GM18505 (cell line): ENCODE results near the gene CCDC85C.

Experiments
- ATAC-seq: cut with Tn5 transposase; IDR thresholded peaks from one replicate; pipeline ENCODE4 v1.9.1; 2021; ENCODE audit not compliant: unreplicated experiment
- POLR2A ChIP-seq: IDR thresholded peaks from 4 replicates; pipeline ENCODE4 v1.6.1; 2011; ENCODE audit warnings: borderline replicate concordance; ENCODE audit not compliant: insufficient read depth, insufficient read length; ENCODE audit errors: extremely low read depth

Gene CCDC85C

DNA sequence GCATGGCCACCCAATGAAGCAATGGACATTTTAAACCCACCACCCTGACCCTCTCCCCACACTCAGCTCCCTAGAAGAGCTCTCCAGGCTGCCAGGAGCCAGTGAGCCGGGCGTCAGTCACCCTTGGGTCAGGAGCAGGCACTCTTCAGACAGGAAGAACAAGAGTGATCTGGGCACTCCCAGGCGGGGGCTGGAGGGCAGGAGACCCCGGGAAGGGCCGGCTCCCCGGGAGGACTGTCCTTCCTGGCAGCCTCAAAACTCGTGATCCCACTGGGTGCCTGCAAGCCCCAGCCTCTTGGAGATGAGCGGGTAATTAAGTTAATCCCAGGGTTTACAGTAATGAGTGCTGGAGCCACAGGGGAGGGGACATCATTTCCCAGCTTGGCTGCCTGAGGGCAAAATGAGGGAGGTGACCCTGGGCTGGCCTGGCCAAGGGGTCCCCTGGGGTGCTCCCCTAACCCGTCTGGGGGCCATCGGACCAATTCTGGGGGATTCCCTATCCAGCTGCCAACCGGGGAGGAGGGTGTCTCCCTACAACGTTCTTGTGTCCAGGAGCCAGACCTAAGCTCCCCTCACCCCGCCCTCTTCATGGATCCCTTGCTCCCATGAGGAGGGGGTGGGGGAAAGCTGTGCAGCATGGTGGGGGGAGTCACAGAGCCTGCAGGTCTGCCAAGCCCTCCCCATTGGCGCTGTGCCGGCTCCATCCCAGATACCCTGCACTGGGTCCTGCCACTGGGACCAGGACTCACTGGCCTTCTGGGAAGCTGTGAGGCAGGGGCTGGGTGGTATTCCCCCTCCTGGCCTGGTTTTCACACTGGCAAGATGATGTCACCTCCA, 63.6 kb downstream of the CCDC85C start:
- ATAC-seq: no peak
- no peak for TF ChIP-seq POLR2A

- TF ChIP-seq POLR2A: no peak
- no peak for ATAC-seq
Measured at GRCh38 chr14:99539491-99539890, 64.5 kb downstream of the CCDC85C start.

GRCh38 chr14:99538733-99539132, 65.3 kb downstream of the CCDC85C start:
- no peak for TF ChIP-seq POLR2A
- no peak for ATAC-seq

DNA sequence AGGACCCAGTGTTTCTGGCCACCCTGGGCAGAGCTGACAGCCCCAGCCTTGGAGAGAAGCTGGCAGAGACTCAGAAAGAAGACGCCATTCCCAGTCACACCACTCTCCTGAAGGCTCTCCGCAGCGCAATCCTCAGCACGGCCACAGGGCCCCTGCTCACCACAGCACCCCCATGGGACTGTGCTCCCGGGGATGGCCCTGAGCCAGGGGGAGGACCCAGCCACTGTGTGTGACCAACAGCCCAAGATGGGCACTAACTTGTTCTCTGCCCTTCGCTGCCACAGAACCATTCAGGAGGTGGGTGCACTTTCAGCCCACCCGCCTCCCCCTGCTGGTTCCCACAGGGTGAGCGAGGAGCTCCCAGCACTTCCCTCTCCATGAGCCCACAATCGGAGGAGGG, 65.7 kb downstream of the CCDC85C start:
- no peak for TF ChIP-seq POLR2A
- ATAC-seq: no peak

DNA sequence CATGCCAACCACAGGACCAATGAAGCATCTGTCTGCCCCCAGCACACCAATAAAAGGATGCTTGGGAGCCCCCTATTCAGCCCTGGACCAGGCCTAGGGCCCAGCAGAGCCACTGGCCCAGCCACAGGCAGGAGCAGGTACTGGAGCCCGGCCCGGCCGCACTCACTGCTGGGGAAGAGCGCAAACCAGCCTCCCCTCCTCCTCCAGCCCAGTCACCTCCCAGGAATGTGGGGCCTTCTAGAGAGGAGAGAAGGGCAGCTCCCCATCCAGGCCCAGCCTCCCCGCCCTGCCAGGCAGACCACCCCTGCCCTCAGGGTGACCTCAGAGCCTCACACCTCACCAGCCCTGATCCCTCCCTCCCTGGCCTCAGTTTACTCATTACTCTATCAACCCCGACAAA, 66.6 kb downstream of the CCDC85C start:
- TF ChIP-seq POLR2A: no peak
- no peak for ATAC-seq

- TF ChIP-seq POLR2A: no peak
- ATAC-seq: no peak
Measured at GRCh38 chr14:99535908-99536778, 67.9 kb downstream of the CCDC85C start.

DNA sequence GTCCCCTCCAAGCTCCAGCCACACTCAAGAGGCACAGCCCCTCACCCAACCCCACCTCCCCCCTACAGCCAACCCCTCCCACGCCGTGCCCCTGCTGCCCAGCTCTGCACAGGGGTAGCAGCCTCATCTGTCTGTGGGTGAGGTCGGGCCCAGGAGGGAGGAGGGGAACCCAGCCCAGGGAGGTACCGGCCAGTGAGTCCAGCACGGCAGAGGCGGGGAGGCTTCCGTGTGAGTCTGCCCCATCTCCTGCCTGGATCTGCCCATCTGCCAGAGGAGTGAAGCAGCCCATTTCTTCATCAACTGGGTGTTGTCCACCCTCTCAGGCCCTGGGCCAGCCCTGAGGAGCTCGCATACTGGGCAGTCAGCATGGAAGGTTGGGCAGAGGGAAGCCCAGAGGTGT, 68.6 kb downstream of the CCDC85C start:
- ATAC-seq: no peak
- TF ChIP-seq POLR2A: no peak

- no peak for ATAC-seq
- no peak for TF ChIP-seq POLR2A
Measured at GRCh38 chr14:99534863-99535262, 69.1 kb downstream of the CCDC85C start.

GRCh38 chr14:99534333-99534732, 69.7 kb downstream of the CCDC85C start:
- no peak for TF ChIP-seq POLR2A
- no peak for ATAC-seq

DNA sequence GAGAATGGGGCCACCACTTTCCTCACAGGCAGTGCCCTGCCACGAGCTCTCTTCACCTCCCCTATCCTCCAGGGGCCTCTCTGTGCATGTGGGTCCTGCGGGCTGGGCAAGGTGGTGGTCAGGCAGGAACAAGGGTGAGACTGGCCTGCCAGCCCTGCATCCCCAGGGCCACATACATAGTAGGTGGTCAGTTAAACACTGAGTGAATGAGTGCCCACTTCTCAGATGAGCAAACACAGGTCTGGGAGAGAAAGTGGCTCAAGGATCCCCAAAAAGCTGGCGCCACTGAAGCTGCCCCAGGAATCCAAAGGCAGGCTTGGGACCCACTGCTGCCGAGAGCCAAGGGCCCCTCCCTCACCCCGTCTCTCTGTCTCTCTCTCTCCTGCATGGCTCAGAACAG, 71.7 kb downstream of the CCDC85C start:
- no peak for TF ChIP-seq POLR2A
- ATAC-seq: no peak

DNA sequence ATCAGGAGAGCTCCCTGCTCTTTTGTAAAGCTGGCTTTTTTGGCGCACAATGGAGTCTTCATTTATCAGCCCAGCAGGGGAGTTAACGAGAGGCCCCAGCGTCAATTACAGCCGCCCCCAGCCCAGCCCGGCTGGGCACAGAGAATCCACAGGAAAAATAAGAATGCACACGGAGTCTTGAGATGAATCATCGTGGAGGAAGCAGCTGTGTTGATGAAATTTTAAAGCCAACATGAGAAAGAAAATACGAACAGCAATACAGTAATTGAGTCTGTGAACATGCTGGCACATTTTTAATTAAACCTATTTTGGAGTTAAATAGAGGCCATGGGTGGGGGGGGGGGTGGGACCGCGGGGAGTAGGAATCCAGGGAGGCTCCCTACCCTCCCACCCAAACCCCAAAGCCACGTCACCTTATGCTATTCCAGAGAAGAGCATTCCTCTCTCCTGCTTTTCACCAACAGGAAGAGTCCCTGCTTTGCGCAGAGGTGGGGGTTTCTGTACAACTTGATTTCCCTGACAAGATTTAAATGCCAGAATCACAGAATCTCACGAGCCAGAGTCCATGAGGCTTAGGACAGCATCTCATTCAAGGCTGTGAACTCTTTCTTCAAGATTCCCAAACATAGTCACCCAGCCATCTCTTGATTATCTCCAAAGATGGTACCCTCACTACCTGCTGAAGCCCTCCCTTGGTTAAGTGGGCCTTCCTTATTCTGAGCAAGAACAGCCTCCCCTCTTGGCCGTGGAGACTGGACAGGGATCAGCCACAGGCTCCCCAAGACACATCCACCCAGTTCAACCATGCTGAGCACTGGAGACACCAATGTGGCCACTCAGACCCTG, 72.5 kb downstream of the CCDC85C start:
- ATAC-seq: no peak
- no peak for TF ChIP-seq POLR2A

DNA sequence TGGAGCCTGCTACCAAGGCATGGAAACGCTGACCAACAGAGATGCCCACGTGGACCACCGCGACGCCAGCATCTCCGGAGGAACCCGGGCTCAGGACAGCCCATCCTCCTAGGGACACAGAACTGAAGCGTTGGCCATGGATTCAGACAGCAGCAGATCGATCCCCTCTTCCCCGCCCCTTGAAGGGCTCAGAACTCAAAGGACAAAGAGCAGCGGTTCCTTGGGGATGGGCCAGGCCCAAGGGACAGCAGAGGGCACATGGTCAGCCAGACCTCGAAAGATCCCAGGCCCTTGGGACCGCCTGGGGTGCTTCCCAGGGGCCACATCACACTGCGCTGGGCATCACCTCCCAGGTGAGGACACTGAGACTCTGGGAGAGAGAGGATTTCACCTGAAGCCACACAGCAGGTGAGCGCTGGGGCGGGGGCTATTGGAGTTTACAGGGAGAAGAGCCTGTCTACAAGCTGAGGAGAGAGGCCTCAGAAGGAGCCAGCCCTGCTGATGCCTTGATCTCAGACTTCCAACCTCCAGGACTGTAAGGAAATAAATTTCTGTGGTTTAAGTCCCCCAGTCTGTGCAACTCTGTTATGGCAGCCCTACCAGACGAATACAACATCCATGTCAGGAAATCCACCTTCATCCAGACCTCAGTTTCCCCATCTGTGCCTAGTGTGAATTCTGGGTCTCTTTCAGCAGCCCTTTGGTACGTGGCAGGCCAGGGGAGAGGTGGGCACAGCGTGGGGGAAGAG, 73.4 kb downstream of the CCDC85C start:
- no peak for ATAC-seq
- TF ChIP-seq POLR2A: no peak
